ENCODE measurements around the gene HNRNPH1. TPM values are rescaled to one million over a fixed set of nuclear protein-coding genes. Genes with fewer than 3 reads are reported as not detected.

Gene HNRNPH1
- total RNA-seq, 1 donor from 2014 or later, result 1,210 TPM

- Mint-ChIP-seq H3K9me3 (no peaks in the 10 kb centered on the region), H3K4me3 (no peak overlapping the region), H3K36me3 (ENCODE audit: low read depth) (peaks cover 90% of the 10 kb centered on the region), H3K27ac (no peak overlapping the region), H3K4me1 (no peaks in the 10 kb centered on the region), H3K27me3 (no peaks in the 10 kb centered on the region)
- CTCF ChIA-PET, result no interaction called here
- intact Hi-C loops (cut with micrococcal nuclease), result no loop called here
- POLR2A ChIA-PET, result interaction anchor here (10.4 kb wide), 1 partner anchor 15 kb away, joined by 93 read pairs; the partner anchor contains the start of gene HNRNPH1
- no peak for TF ChIP-seq CTCF (IDR thresholded peaks at IDR 0.05)
- DNase-seq (no peak), ATAC-seq (ENCODE audit: low read depth) (no peak)
These were observed 16.6 kb downstream of the HNRNPH1 start for GRCh38 chr5:179606910-179607159.

GRCh38 chr5:179606071-179606909 is 17.2 kb downstream of the HNRNPH1 start:
- Mint-ChIP-seq H3K27ac (no peak overlapping the region), H3K9me3 (no peaks in the 10 kb centered on the region), H3K27me3 (no peaks in the 10 kb centered on the region), H3K4me3 (no peak overlapping the region), H3K36me3 (ENCODE audit: low read depth) (peaks cover 88% of the 10 kb centered on the region), H3K4me1 (no peaks in the 10 kb centered on the region)
- intact Hi-C loops (cut with micrococcal nuclease), result no loop called here
- ATAC-seq (ENCODE audit: low read depth) (no peak), DNase-seq (no peak)
- ChIA-PET POLR2A (interaction anchor here (10.4 kb wide), 1 partner anchor 15 kb away, joined by 93 read pairs; the partner anchor contains the start of gene HNRNPH1), CTCF (no interaction called here)
- no peak for TF ChIP-seq CTCF (IDR thresholded peaks at IDR 0.05)

- TF ChIP-seq CTCF (IDR thresholded peaks at IDR 0.05), result no peak
- Mint-ChIP-seq H3K4me3 (no peak overlapping the region), H3K36me3 (ENCODE audit: low read depth) (peaks cover 85% of the 10 kb centered on the region), H3K9me3 (no peaks in the 10 kb centered on the region), H3K27me3 (no peaks in the 10 kb centered on the region), H3K27ac (peak overlapping the region; percentile 37), H3K4me1 (no peaks in the 10 kb centered on the region)
- ATAC-seq (ENCODE audit: low read depth), result no peak
- POLR2A ChIA-PET, result interaction anchor here (10.4 kb wide), 1 partner anchor 16 kb away, joined by 93 read pairs; the partner anchor contains the start of gene HNRNPH1
- DNase-seq, result no peak
- intact Hi-C loops (cut with micrococcal nuclease), result no loop called here
- CTCF ChIA-PET, result no interaction called here
These were observed 18.2 kb downstream of the HNRNPH1 start for GRCh38 chr5:179605026-179605833.

GRCh38 chr5:179603308-179603707 is 20.2 kb downstream of the HNRNPH1 start:
- H3K27me3 Mint-ChIP-seq, result no peaks in the 10 kb centered on the region
- ATAC-seq (ENCODE audit: low read depth) (no peak), DNase-seq (no peak)
- H3K4me3 Mint-ChIP-seq, result no peak overlapping the region
- no peak for TF ChIP-seq CTCF (IDR thresholded peaks at IDR 0.05)
- ChIA-PET POLR2A (interaction anchor here (0.6 to 1.5 kb wide), 4 partner anchors 10 to 751 kb away, joined by 3 to 4 read pairs (median 4); no protein-coding TSS in a partner anchor), CTCF (no interaction called here)
- peaks cover 84% of the 10 kb centered on the region for H3K36me3 Mint-ChIP-seq (ENCODE audit: low read depth)
- no peaks in the 10 kb centered on the region for H3K4me1 Mint-ChIP-seq
- intact Hi-C loops (cut with micrococcal nuclease), result no loop called here
- H3K9me3 Mint-ChIP-seq, result no peaks in the 10 kb centered on the region
- no peak overlapping the region for H3K27ac Mint-ChIP-seq

All from activated B cell treated with CpG ODN at 0.5 μM for 24 hours (primary cell).